Kasumi-1 (cell line): ENCODE measurements around the gene UROC1.

ENCODE experiments used
- DNase-seq, 2 experiments: peaks; one replicate each; lab custom pipeline; 2025; lab: John Stamatoyannopoulos, UW

UROC1 gene

DNA sequence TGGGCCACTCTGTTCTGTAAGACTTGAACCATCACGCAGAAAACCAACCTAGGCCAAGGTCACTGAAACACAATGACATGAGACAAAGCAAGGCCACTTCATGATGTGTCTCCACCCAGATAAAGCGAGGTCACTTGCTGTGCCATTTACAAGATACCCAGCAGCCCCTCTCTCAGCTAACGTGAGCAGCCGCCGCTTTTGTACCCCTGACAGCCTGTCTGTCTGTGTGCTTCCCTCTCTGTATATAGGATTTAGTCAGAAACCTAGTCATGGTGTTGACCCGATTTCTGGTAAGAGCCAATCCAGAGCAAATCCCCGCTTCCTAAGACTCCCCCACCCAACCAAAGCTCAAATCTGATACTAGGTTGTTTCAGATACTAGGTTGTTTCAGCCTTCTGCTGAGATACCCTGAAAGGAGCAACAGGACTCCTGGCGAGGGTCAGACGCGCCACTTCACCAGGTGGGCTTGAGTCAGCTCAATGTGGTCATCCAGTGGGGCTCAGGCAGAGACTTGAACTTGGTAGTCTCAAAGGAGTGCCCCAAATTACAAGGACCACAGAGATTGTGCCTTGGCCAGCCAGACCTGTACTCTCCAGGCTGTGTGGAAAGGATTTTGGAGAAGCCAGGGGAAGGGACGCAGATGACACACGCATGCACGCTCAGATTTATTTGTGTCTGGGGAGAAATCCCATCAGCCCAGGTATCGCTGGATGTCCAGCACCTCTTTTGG lies 38.8 kb downstream of the UROC1 start:
- DNase-seq: no peak

- no peak for DNase-seq
Measured at GRCh38 chr3:126477061-126477380, 40.6 kb downstream of the UROC1 start.

DNA sequence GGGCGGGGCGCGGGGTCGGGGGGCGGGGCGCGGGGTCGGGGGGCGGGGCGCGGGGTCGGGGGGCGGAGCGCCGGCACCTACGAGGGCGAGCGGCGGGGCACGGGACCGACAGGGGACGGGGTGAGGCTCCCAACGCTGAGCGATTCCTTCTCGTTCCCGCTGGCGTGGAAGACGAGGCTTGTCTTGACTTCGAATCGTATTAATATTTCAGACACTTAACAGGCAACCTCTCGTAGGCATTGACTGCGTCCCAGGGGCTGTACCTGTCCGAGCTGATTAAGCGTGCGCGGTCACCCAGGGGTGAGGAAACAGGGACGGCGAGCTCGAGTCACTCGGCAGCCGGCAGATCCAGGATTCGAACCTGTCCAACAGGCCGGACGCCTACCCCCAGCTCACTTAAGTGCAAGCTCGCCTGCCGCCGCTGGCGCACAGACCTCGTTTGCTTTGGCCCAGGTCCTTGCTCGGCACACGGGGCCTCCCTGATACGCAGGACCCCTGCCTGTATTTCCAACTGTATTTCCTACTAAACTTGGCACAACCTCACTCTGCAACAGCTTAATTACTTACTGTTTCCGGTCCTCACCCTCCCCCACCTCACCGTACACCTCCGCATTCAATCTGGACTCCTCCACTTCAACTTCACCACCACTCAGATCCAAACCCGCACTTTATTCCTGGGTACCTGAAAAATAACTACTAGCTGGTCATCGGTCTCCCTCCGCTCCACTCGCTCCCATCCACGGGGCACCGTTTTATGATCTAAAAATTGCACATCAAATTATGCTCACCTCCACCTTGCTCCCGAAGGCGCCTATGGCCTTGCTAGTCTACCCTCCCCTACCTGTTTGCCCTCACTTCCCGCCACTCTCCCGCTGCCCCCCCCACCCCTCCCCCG lies 41.2 kb downstream of the UROC1 start:
- peak; percentile 44 to 51 for DNase-seq

DNA sequence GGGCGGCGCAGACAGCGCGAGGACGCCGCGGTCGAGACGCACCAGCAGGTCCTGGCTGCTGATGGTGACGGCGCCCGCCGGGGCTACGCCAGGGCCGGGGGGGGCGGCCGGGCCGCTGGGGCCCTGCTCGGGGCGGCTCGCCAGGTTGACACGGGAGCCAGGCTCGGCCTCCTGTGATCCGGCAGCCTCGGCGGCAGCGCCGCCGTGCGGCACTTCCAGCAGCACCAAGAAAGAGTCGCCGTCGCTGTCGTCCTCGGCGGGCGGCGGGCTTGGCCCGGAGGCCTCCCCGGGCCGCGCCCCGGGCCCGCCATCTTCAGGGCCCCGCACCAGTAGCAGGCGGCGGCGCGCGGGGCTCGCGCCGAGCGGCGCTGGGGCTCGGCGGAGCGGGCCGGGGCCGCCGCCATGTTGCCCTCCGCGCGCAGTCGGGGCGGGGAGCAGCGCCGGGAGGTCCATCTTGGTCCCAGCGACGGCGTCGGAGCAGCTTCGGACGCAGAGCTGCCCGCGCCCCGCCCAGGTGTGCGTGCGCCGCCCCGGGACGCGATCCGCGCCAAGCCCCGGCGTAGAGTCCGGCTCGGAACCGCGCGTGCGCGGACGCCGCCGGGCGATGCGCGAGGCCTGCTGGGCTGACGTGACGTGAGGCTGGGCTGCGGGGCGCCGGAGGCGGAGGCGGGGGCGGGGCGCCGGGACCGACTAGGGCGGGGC lies 42.0 kb downstream of the UROC1 start, which contains the start of gene ZXDC:
TSS of gene ZXDC (minus strand) at position 479 of the 702 bp plus-strand sequence. CDS start at position 453, 26 bp downstream.
- DNase-seq: peak; percentile 75 to 81

DNA sequence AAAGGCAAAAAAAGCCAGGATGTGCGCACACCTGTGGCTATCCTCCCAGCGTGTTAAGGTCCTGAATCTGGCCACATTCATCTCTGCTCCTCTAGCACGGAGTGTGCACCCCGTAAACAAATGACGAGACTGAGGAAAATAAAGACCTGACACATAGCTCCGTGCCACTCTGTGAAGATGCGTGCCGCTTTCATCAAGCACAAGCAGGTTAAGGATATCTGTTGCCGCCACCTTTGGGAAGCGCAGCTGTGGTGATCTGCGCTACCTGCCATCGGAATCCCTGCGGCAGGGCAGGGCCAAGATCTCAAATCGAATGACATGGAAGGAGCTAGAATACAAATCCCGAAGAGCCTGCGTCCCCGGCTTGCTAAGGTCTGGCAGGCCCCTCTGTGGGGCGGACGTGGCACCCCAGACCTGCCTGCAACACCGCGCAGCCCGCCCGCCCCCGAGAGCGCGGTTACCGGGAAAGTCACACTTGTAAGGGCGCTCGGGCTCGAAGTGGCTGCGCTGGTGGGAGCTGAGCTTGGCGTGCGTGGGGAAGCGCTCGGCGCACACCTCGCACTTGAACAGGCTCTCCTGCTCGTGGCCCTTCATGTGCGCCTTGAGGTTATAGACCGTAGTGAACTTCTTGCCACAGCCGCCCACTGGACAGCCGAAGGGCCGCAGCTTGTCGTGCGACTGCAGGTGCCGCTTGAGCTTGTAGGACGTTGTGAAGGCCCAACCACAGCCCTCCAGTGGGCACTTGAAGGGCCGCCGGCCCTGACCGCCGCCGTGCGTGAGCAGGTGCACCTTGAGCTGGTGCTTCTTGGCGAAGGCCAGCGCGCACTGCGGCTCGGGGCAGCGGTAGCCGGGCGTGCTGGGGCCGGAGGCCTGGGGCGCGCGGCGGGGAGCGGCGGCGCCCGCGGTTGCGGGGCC lies 42.8 kb downstream of the UROC1 start:
- DNase-seq: peak; percentile 13 to 14

GRCh38 chr3:126473292-126474168 lies 44.0 kb downstream of the UROC1 start:
- DNase-seq: no peak

- peak; percentile 91 to 93 for DNase-seq
Measured at GRCh38 chr3:126472277-126473006, 45.1 kb downstream of the UROC1 start.

DNA sequence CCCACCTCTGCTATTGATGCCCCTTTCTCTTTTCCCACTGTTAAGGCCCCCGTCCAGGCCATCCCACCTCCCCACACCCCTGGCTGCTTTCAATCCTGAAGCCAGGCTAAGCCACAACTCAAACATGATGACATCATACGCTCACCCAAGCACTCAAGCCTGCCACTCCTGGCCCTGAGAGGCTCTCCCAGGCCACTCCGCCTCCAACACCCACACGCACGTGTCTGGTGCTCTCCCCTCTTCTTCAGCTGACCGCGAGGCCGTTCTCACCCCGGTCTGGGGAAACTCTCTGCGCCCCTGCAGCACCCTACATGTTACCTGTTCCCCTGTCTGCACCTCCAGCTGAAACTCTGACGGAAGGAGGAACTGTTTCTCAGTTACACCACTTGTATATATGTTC lies 48.1 kb downstream of the UROC1 start:
- DNase-seq: no peak

- DNase-seq: no peak
Measured at GRCh38 chr3:126468028-126468891, 49.3 kb downstream of the UROC1 start.

DNA sequence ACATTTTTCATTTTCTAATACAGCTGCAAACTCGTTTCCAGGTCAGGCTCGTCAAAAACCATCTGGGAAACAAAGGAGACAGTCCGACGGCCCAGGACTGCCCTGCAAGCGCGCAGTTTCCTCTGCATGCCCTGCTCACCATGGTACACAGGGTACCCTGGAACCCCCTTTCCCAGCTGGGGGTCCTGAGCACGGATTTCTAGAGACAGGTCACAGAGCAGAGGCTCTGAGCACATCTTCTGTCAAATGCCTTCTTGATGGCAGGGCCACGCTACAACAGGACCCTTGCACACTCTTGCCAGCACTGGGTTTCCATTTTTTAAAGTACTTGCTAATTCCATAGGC lies 50.0 kb downstream of the UROC1 start:
- no peak for DNase-seq

- DNase-seq: peak in 1 of 2 experiments; percentile 3
Measured at GRCh38 chr3:126466886-126467610, 50.5 kb downstream of the UROC1 start.

DNA sequence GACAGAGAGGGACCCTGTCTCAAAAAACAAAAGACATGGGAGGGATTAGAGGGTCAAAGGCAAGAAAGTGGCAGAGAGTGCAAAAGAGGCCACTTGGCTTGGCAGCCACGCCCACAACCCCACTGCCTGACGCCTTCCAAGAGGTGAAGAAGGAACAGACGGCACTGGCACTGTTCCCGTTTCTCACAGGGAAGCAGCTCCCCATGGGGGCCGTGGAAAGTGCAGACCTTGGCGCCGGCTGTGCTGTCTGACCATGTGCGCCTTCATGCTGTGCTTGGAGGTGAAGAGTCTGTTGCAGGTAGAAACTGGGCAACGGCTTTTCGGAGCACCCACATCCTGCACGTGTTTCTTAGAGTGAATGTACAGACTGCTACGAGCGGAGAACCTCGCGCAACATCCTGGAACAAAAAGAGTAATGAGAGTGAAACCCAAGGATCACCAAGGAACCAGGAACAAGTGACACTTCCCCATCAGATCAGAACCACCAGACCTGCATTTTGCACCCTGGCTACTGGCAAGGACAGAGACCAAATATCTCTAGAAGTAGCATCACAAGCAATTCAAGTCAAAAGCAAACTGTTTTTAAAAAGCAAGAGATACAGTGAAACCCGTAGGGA lies 51.5 kb downstream of the UROC1 start:
- no peak for DNase-seq

DNA sequence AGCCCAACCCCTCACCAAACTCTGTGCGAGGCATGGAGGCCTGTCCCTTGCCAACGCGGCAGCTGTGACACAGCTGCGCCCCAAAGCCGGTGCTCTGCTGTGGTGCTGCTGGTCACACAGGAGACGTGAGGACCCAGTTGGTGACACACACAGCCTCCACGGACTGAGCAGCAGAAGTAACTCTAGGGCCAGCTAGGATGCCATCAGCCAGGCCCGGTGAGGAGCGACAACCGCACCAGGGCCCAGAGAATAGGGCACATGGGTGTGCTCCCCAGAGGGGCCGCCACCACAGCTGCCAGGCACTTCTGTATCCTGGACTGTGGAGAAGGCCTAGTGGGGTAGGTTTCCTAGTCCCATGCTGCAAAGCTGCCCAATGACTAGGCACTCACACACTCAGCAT lies 52.6 kb downstream of the UROC1 start:
- no peak for DNase-seq

- DNase-seq: peak; percentile 1 to 42
Measured at GRCh38 chr3:126464494-126464893, 53.1 kb downstream of the UROC1 start.

DNA sequence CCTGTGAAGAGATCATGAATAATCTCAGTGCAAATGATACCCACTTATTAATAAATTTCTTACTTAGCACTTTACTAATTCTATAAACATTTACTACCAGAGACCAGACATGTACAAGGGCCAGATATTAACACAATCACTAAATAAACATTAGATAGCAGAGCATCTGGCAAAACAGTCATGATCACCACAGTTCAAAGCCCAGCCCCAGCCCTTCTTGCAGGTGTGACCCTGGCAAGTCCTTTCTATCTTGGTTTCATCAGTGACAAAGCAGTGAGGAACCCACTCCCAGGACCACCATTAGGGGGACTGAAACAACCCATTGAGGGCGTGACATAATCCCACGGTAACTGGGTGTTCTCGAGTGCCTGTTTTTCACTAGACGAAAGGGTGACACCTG lies 53.5 kb downstream of the UROC1 start:
- no peak for DNase-seq

GRCh38 chr3:126463521-126463920 lies 54.1 kb downstream of the UROC1 start:
- no peak for DNase-seq

DNA sequence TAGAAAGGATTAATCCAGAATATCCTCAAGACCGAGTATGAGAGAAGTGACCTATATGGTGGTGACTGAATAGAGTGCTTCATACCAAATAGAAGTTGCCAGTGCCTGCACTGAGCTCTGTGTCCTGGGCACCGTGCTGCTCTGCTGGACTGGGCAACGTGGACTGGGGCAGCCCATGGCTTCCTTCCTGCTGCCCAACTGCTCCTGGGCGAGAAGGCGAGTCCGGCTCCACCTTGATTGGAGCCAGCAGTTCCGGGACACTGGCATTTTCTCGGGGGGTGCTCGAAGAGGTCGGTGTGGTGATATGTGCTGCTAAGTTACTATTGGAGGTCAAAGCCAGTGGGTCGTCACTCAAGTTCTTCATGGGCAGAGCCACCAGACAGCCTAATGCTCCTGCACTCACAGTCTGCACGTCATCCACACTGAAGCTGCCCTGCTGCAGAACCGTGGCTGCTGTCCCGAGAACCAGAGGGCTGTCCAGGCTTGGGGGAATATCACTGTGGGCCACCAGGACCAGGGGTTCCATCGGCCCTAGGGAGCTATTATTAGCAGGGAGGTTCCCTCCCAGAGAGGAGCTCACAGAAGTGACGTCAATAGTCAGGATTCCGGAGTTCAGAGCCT lies 56.0 kb downstream of the UROC1 start:
- no peak for DNase-seq
